Endodermal cell (in vitro differentiated cells): ENCODE data around the gene CLCNKB. TPM values are rescaled to one million over a fixed set of nuclear protein-coding genes. Genes with fewer than 3 reads are reported as not detected.

Experiments
- DNase-seq: peaks from one replicate; pipeline ENCODE4 v3.0.0-alpha.2; 2017
- H3K27ac ChIP-seq: 2 replicates; pipeline ENCODE4 v1.5.1; 2013; ENCODE audit warnings: mild to moderate bottlenecking, low read depth, low read length, moderate library complexity
- H3K27me3 ChIP-seq: 2 replicates; pipeline ENCODE4 v1.6.1; 2013; ENCODE audit warnings: mild to moderate bottlenecking, low read length, moderate library complexity; ENCODE audit not compliant: insufficient read depth, control insufficient read depth, poor library complexity, severe bottlenecking
- H3K36me3 ChIP-seq: 2 replicates; pipeline ENCODE4 v1.7.0; 2013; ENCODE audit warnings: mild to moderate bottlenecking, low read length, moderate library complexity; ENCODE audit not compliant: control insufficient read depth, insufficient read depth
- H3K4me1 ChIP-seq: one replicate; pipeline ENCODE4 v1.7.0; 2013; ENCODE audit warnings: low read length; ENCODE audit not compliant: control insufficient read depth, insufficient read depth
- H3K4me3 ChIP-seq: 2 replicates; pipeline ENCODE4 v1.5.1; 2013; ENCODE audit warnings: mild to moderate bottlenecking, low read length, moderate library complexity
- H3K9ac ChIP-seq: 2 replicates; pipeline ENCODE4 v1.6.1; 2013; ENCODE audit warnings: mild to moderate bottlenecking, low read length, moderate library complexity; ENCODE audit not compliant: poor library complexity, severe bottlenecking; ENCODE audit errors: extremely low read depth
- H3K9me3 ChIP-seq: 2 replicates; pipeline ENCODE4 v1.6.1; 2013; ENCODE audit warnings: mild to moderate bottlenecking, low read length, moderate library complexity; ENCODE audit not compliant: control insufficient read depth
- H3K27ac Mint-ChIP-seq: 2 replicates; pipeline ENCODE4 v1.8.0; 2020; ENCODE audit warnings: mixed read lengths
- H3K27me3 Mint-ChIP-seq: 2 replicates; pipeline ENCODE4 v1.8.0; 2021; ENCODE audit warnings: mild to moderate bottlenecking, mixed read lengths; ENCODE audit not compliant: insufficient read depth
- H3K36me3 Mint-ChIP-seq: 2 replicates; pipeline ENCODE4 v1.8.0; 2020; ENCODE audit warnings: low read depth, mixed read lengths
- H3K4me1 Mint-ChIP-seq: 2 replicates; pipeline ENCODE4 v1.8.0; 2020; ENCODE audit warnings: mixed read lengths
- H3K4me3 Mint-ChIP-seq: 2 replicates; pipeline ENCODE4 v1.8.0; 2020; ENCODE audit warnings: mild to moderate bottlenecking, moderate library complexity, mixed read lengths
- H3K9me3 Mint-ChIP-seq: 2 replicates; pipeline ENCODE4 v1.8.0; 2020; ENCODE audit warnings: mild to moderate bottlenecking, mixed read lengths
- WGBS, 2 experiments: methylation state at CpG; one replicate each; pipeline versions ENCODE4 v1.1.5 to v1.1.7; 2013; ENCODE audit warnings: missing lambda C conversion rate in 2 of 2, mixed read lengths in 1 of 2; ENCODE audit not compliant: insufficient coverage in 1 of 2, insufficient read length in 1 of 2; 5-methylcytosine and 5-hydroxymethylcytosine counted together
- total RNA-seq, 2 donors: library from RNA; stranded (reverse); fragmentation: NEBNext Ultra II Directional in 1 of 2; extraction: Animal tissue kit (Norgen Biotek cat#: 25700) in 1 of 2; gene quantifications; 2 replicates in 1 of 2; 3 replicates in 1 of 2; pipeline ENCODE4 v1.2.1, GENCODE V29; 2021
- TF ChIP-seq, protein P1 (sequence below): fragments of 200-600 bp; sonication (generic); conservative IDR thresholded peaks from 2 replicates; pipeline ENCODE4 v1.5.0; 2021; ENCODE audit warnings: antibody characterized with exemption, mild to moderate bottlenecking

Gene CLCNKB
- total RNA-seq, 2 donors from 2014 or later, result 3.6 to 3.7 TPM

DNA sequence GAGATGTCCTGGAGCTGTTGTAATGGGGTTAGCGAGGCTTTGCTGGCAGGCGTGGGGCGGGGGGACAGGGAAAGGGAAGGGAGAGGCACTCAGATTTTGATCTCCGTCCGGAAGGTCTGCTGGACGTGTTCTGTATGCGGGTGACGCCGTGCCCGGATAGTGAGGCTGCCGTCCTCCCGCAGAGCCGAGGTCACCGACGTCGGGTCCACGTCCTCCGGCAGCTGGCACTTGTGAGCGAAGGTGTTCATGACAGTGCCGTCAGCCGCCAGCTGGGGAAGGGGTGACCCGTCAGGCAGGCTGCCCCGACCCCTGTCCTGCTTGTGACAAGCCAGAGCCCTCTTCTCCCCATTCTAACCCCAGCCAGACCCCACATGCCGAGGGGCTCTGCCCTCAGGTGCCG lies 28.1 kb upstream of the CLCNKB start:
- no peaks in the 10 kb centered on the region for H3K36me3 Mint-ChIP-seq
- no peaks in the 10 kb centered on the region for H3K9me3 Mint-ChIP-seq
- peaks cover 13% of the 10 kb centered on the region for H3K27me3 Mint-ChIP-seq
- Histone ChIP-seq H3K27ac (no peak overlapping the region), H3K9me3 (no peaks in the 10 kb centered on the region), H3K36me3 (no peaks in the 10 kb centered on the region), H3K9ac (no peak overlapping the region), H3K27me3 (no peaks in the 10 kb centered on the region), H3K4me3 (no peak overlapping the region), H3K4me1 (peaks cover 5% of the 10 kb centered on the region)
- H3K27ac Mint-ChIP-seq, result no peak overlapping the region
- peaks cover 19% of the 10 kb centered on the region for H3K4me1 Mint-ChIP-seq
- TF ChIP-seq, protein P1, sequence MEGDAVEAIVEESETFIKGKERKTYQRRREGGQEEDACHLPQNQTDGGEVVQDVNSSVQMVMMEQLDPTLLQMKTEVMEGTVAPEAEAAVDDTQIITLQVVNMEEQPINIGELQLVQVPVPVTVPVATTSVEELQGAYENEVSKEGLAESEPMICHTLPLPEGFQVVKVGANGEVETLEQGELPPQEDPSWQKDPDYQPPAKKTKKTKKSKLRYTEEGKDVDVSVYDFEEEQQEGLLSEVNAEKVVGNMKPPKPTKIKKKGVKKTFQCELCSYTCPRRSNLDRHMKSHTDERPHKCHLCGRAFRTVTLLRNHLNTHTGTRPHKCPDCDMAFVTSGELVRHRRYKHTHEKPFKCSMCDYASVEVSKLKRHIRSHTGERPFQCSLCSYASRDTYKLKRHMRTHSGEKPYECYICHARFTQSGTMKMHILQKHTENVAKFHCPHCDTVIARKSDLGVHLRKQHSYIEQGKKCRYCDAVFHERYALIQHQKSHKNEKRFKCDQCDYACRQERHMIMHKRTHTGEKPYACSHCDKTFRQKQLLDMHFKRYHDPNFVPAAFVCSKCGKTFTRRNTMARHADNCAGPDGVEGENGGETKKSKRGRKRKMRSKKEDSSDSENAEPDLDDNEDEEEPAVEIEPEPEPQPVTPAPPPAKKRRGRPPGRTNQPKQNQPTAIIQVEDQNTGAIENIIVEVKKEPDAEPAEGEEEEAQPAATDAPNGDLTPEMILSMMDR, result no peak
- no peak overlapping the region for H3K4me3 Mint-ChIP-seq
- DNase-seq, result no peak
- WGBS, 2 experiments, result 93 to 96% methylated on average over 14 to 25 of the region's 25 CpGs

DNA sequence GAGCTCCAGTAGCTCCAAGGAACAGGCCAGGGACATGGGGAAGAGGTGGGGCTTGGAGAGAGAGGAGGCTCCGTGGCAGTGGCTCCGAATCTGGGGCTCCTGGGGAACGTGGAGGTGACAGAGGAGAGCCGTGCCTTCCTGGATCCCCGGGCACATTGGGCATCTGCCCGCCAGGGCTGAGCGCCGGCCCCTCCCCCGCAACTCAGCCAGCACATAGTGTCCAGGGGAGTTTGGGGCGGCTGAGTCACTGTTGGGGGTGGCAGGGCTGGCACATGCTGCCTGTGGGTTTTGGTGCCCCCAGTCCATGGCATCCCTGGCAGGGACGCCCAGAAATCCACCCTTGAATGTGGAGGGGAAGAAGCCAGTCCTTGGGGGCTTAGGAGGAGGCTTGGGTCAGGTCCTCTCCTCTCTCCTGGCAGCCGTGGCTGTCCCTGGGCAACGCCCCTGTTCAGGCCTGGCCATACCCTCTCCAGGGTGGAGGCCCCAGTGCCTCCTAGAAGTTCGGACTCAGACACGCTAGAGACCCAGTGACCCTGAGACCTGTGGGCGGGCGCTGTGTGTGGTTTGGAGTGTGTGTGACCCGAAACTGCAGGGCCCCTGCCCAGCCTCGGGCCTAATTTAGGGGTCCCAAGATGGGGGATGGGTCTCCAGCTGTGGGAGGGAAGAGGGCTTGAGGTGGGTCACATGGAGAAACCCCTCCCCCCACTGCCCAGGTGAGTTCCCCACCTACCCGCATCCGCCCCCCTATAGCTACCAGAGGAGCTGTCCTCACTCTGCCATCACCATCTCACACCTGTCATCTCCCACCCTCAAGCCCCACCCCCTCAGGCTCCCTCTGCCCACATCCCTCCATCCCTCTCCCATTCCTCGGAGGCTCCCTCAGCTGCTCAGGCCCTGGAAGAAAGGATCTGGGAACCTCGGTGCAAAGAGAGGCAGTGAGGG lies 27.4 kb upstream of the CLCNKB start:
- Mint-ChIP-seq H3K9me3 (no peaks in the 10 kb centered on the region), H3K27ac (no peak overlapping the region), H3K27me3 (peaks cover 15% of the 10 kb centered on the region), H3K36me3 (no peaks in the 10 kb centered on the region), H3K4me3 (no peak overlapping the region), H3K4me1 (peaks cover 19% of the 10 kb centered on the region)
- TF ChIP-seq, protein P1, result no peak
- peaks cover 5% of the 10 kb centered on the region for H3K4me1 ChIP-seq
- no peaks in the 10 kb centered on the region for H3K27me3 ChIP-seq
- H3K27ac ChIP-seq, result no peak overlapping the region
- no peak overlapping the region for H3K4me3 ChIP-seq
- H3K9ac ChIP-seq, result no peak overlapping the region
- 87 to 94% methylated on average over 7 to 23 of the region's 23 CpGs for WGBS, 2 experiments
- H3K9me3 ChIP-seq, result no peaks in the 10 kb centered on the region
- no peak for DNase-seq
- H3K36me3 ChIP-seq, result no peaks in the 10 kb centered on the region

DNA sequence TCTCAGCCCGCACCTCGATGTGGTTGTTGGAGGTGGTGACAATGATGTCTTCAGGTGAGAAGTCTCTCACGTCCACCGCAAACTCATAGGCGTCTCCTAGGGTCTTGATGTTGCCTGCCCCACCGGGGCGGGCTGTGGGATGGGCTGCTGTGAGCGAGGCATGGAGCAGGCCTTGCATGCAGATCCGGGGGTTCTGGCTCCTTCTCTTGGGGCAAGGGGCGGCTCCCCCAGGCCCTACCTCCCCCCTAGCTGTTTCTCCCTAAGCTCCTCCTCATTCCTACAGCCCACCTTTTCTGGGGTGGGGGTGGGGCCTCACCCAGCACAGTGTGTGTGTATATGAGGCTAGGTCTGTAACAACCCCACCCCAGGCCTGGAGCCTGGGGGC lies 26.5 kb upstream of the CLCNKB start:
- Histone ChIP-seq H3K4me3 (no peak overlapping the region), H3K27ac (no peak overlapping the region), H3K9me3 (no peaks in the 10 kb centered on the region), H3K36me3 (no peaks in the 10 kb centered on the region), H3K9ac (no peak overlapping the region), H3K4me1 (peaks cover 5% of the 10 kb centered on the region), H3K27me3 (no peaks in the 10 kb centered on the region)
- Mint-ChIP-seq H3K36me3 (no peaks in the 10 kb centered on the region), H3K4me3 (no peak overlapping the region), H3K4me1 (peaks cover 19% of the 10 kb centered on the region), H3K27me3 (peaks cover 23% of the 10 kb centered on the region), H3K9me3 (no peaks in the 10 kb centered on the region), H3K27ac (no peak overlapping the region)
- WGBS, 2 experiments, result 91% methylated on average over 10 of the region's 10 CpGs; no CpG with 5 or more reads in 1 of the 2 experiments
- TF ChIP-seq, protein P1, result no peak
- DNase-seq, result no peak
